HG03025 (cell line): Measurements from ENCODE around the gene DNAH12.
"Not testable (repeated sequence)": the region's sequence is repeated elsewhere in the genome, so short reads cannot be mapped to it uniquely, and the experiment has no call there.

Source experiments
- ATAC-seq: cut with Tn5 transposase; IDR thresholded peaks from one replicate; pipeline ENCODE4 v1.9.1; 2021; ENCODE audit warnings: mild to moderate bottlenecking, moderate library complexity; ENCODE audit not compliant: unreplicated experiment, low FRiP score

DNAH12 gene

GRCh38 chr3:57338272-57339070 is 205.7 kb downstream of the DNAH12 start:
- not testable (repeated sequence) for ATAC-seq

- ATAC-seq = no peak
Observed at GRCh38 chr3:57335283-57335938, 208.7 kb downstream of the DNAH12 start.

- no peak for ATAC-seq
Observed at GRCh38 chr3:57331078-57331610, 213.0 kb downstream of the DNAH12 start.

- ATAC-seq = not testable (repeated sequence)
Observed at GRCh38 chr3:57326498-57326897, 217.6 kb downstream of the DNAH12 start.

GRCh38 chr3:57314204-57314603 is 229.9 kb downstream of the DNAH12 start:
- no peak for ATAC-seq

- ATAC-seq = no peak
Observed at GRCh38 chr3:57309769-57310360, 234.3 kb downstream of the DNAH12 start.

GRCh38 chr3:57303520-57303919 is 240.6 kb downstream of the DNAH12 start:
- not testable (repeated sequence) for ATAC-seq

GRCh38 chr3:57298041-57298440 is 246.1 kb downstream of the DNAH12 start:
- no peak for ATAC-seq

- ATAC-seq = no peak
Observed at GRCh38 chr3:57292897-57293526, 251.1 kb downstream of the DNAH12 start.

- ATAC-seq = no peak
Observed at GRCh38 chr3:57292159-57292896, 251.8 kb downstream of the DNAH12 start, which contains the start of gene ASB14. Gene ASB14, minus strand, starts transcription at chr3:57292685. Its CDS starts 652 bp downstream, at chr3:57292033.

- ATAC-seq = no peak
Observed at GRCh38 chr3:57288403-57288802, 255.7 kb downstream of the DNAH12 start.

- no peak for ATAC-seq
Observed at GRCh38 chr3:57287205-57287604, 256.9 kb downstream of the DNAH12 start.

GRCh38 chr3:57283334-57283733 is 260.8 kb downstream of the DNAH12 start:
- ATAC-seq = no peak

- ATAC-seq = no peak
Observed at GRCh38 chr3:57281715-57282114, 262.4 kb downstream of the DNAH12 start.

- no peak for ATAC-seq
Observed at GRCh38 chr3:57279685-57280084, 264.5 kb downstream of the DNAH12 start.

GRCh38 chr3:57278237-57278636 is 265.9 kb downstream of the DNAH12 start:
- ATAC-seq = no peak

- no peak for ATAC-seq
Observed at GRCh38 chr3:57275393-57275792, 268.8 kb downstream of the DNAH12 start.

- no peak for ATAC-seq
Observed at GRCh38 chr3:57274845-57275244, 269.3 kb downstream of the DNAH12 start.

- no peak for ATAC-seq
Observed at GRCh38 chr3:57268416-57268815, 275.7 kb downstream of the DNAH12 start.

- ATAC-seq = no peak
Observed at GRCh38 chr3:57261929-57262328, 282.2 kb downstream of the DNAH12 start.
